HepG2 (cell line): ENCODE data around the gene OR9A4. TPM values are rescaled to one million over a fixed set of nuclear protein-coding genes. Genes with fewer than 3 reads are reported as not detected.

Source experiments
- ATAC-seq: fragments of 200-7000 bp; cut with Tn5 transposase; 3 replicates; pipeline ENCODE4 v1.9.1; 2020; ENCODE audit warnings: mild to moderate bottlenecking, moderate library complexity
- BruUV-seq: library from RNA; stranded (reverse); fragments of 400-500 nt; replicated peaks from 2 replicates; lab custom pipeline; 2021; lab: Mats Ljungman, UMichigan
- CTCF ChIA-PET: fragments of 300-600 bp; formaldehyde crosslinking; extraction: SDS; loops from one replicate; lab custom pipeline; 2021; ENCODE audit warnings: low total read pairs, inconsistent platforms, low intra/inter-chr PET ratio; lab: Yijun Ruan, JAX
- POLR2A ChIA-PET: fragments of 350-600 bp; sonication (Branson Sonifier 250); formaldehyde crosslinking; loops from one replicate; lab custom pipeline; 2020; ENCODE audit warnings: antibody characterized with exemption, inconsistent platforms; lab: Yijun Ruan, JAX
- DNase-seq: peaks from one replicate; pipeline ENCODE4 v3.0.0-alpha.2; 2015; ENCODE audit warnings: low spot score
- FAIRE-seq: peaks from 3 replicates; lab custom pipeline; 2011; peaks lifted over from hg19 to GRCh38; lab: Jason Lieb, UNC
- H2AFZ ChIP-seq: one replicate; pipeline ENCODE4 v1.6.1; 2011; ENCODE audit warnings: low read length, inconsistent platforms
- H3K27ac ChIP-seq: fragments of 300-600 bp; 3 replicates; pipeline ENCODE4 v1.8.0; 2011; ENCODE audit warnings: mixed run types, mild to moderate bottlenecking, mixed read lengths, low read length, inconsistent platforms; ENCODE audit not compliant: insufficient read depth; ENCODE audit errors: extremely low read length
- H3K27me3 ChIP-seq, 2 experiments: fragments of 200-600 bp in 1 of 2; 2 replicates in 1 of 2; 3 replicates in 1 of 2; pipeline versions ENCODE4 v1.6.0 to v1.8.0; 2011; ENCODE audit warnings: low read length in 2 of 2, mild to moderate bottlenecking in 2 of 2, moderate library complexity in 2 of 2, inconsistent platforms in 1 of 2; ENCODE audit not compliant: insufficient read depth in 2 of 2, control insufficient read depth in 1 of 2
- H3K36me3 ChIP-seq, 2 experiments: fragments of 200-600 bp in 1 of 2; replicated peaks in 1 of 2; 2 replicates in 1 of 2; 3 replicates in 1 of 2; pipeline versions ENCODE4 v1.5.1 to v1.8.0; 2011; ENCODE audit warnings: low read length in 2 of 2, inconsistent platforms in 1 of 2; ENCODE audit not compliant: insufficient read depth in 2 of 2, control insufficient read depth in 1 of 2
- H3K4me1 ChIP-seq: 2 replicates; pipeline ENCODE4 v1.5.1; 2012; ENCODE audit warnings: low read length, inconsistent platforms; ENCODE audit not compliant: insufficient read depth
- H3K4me2 ChIP-seq: 2 replicates; pipeline ENCODE4 v1.6.0; 2011; ENCODE audit warnings: low read depth, low read length, inconsistent platforms
- H3K4me3 ChIP-seq, 3 experiments: fragments of 200-600 bp in 1 of 3; sonication (generic), shearing (Covaris generic) in 1 of 3; replicated peaks in 1 of 3; 2 replicates each; pipeline ENCODE4 v1.5.1; 2011 to 2016; ENCODE audit warnings: low read length in 3 of 3, inconsistent platforms in 2 of 3, low read depth in 2 of 3, mild to moderate bottlenecking in 2 of 3, control low read depth in 1 of 3, mixed read lengths in 1 of 3; ENCODE audit not compliant: insufficient read depth in 1 of 3
- H3K79me2 ChIP-seq: one replicate; pipeline ENCODE4 v1.6.1; 2011; ENCODE audit warnings: low read length, inconsistent platforms; ENCODE audit not compliant: insufficient read depth
- H3K9ac ChIP-seq: 2 replicates; pipeline ENCODE4 v1.6.0; 2011; ENCODE audit warnings: mild to moderate bottlenecking, low read depth, low read length, inconsistent platforms; ENCODE audit not compliant: insufficient read depth
- H3K9me3 ChIP-seq: 2 replicates; pipeline ENCODE4 v1.5.1; 2012; ENCODE audit warnings: mild to moderate bottlenecking, low read length
- H4K20me1 ChIP-seq: 2 replicates; pipeline ENCODE4 v1.6.0; 2011; ENCODE audit warnings: inconsistent platforms, mild to moderate bottlenecking, low read length, moderate library complexity; ENCODE audit not compliant: insufficient read depth
- CBX5 ChIP-seq: sonication (generic); formaldehyde crosslinking; IDR thresholded peaks from 2 replicates; pipeline ENCODE4 v1.4.0; 2020; ENCODE audit warnings: missing genetic modification reagents, borderline replicate concordance
- FLYWCH1 ChIP-seq: sonication (generic); formaldehyde crosslinking; IDR thresholded peaks from 2 replicates; pipeline ENCODE4 v1.8.1; 2023; ENCODE audit warnings: mild to moderate bottlenecking, missing genetic modification reagents
- FOSL1 ChIP-seq: sonication (generic); formaldehyde crosslinking; IDR thresholded peaks from 2 replicates; pipeline ENCODE4 v1.9.0; 2021; ENCODE audit warnings: missing genetic modification reagents, borderline replicate concordance
- GMEB1 ChIP-seq: sonication (generic); formaldehyde crosslinking; IDR thresholded peaks from 2 replicates; pipeline ENCODE4 v1.5.1; 2020; ENCODE audit warnings: missing genetic modification reagents, mild to moderate bottlenecking, borderline replicate concordance
- LBX2 ChIP-seq: sonication (generic); formaldehyde crosslinking; IDR thresholded peaks from 2 replicates; pipeline ENCODE4 v1.5.0; 2020; ENCODE audit warnings: missing genetic modification reagents, mild to moderate bottlenecking, borderline replicate concordance
- PAX8 ChIP-seq: sonication (generic); formaldehyde crosslinking; IDR thresholded peaks from 2 replicates; pipeline ENCODE4 v1.8.0; 2022; ENCODE audit warnings: mild to moderate bottlenecking, missing genetic modification reagents, borderline replicate concordance
- SMAD3 ChIP-seq: sonication (generic); formaldehyde crosslinking; IDR thresholded peaks from 2 replicates; pipeline ENCODE4 v1.4.0; 2020; ENCODE audit warnings: missing genetic modification reagents
- SOX5 ChIP-seq: IDR thresholded peaks from 2 replicates; pipeline ENCODE4 v1.6.1; 2016; ENCODE audit warnings: borderline replicate concordance
- SP2 ChIP-seq: sonication (generic); formaldehyde crosslinking; IDR thresholded peaks from 2 replicates; pipeline ENCODE4 v1.5.1; 2020; ENCODE audit warnings: mild to moderate bottlenecking, missing genetic modification reagents
- UBTF ChIP-seq: sonication (generic); formaldehyde crosslinking; IDR thresholded peaks from 2 replicates; pipeline ENCODE4 v1.4.0; 2020; ENCODE audit warnings: mild to moderate bottlenecking, missing genetic modification reagents
- ZBTB20 ChIP-seq: sonication (generic); formaldehyde crosslinking; IDR thresholded peaks from 2 replicates; pipeline ENCODE4 v1.8.1; 2023; ENCODE audit warnings: missing genetic modification reagents, low read depth, mild to moderate bottlenecking, borderline replicate concordance
- ZBTB42 ChIP-seq: sonication (generic); formaldehyde crosslinking; IDR thresholded peaks from 2 replicates; pipeline ENCODE4 v1.5.0; 2020; ENCODE audit warnings: mild to moderate bottlenecking, missing genetic modification reagents
- ZFP82 ChIP-seq: sonication (generic); formaldehyde crosslinking; IDR thresholded peaks from 2 replicates; pipeline ENCODE4 v1.5.1; 2020; ENCODE audit warnings: mild to moderate bottlenecking, missing genetic modification reagents, borderline replicate concordance
- ZNF12 ChIP-seq: sonication (generic); formaldehyde crosslinking; IDR thresholded peaks from 2 replicates; pipeline ENCODE4 v1.5.0; 2020; ENCODE audit warnings: missing genetic modification reagents
- ZNF121 ChIP-seq: sonication (generic); formaldehyde crosslinking; IDR thresholded peaks from 2 replicates; pipeline ENCODE4 v1.5.0; 2020; ENCODE audit warnings: mild to moderate bottlenecking, missing genetic modification reagents
- ZNF282 ChIP-seq: fragments of 450-650 bp; IDR thresholded peaks from 2 replicates; pipeline ENCODE4 v1.6.1; 2018; ENCODE audit not compliant: partially characterized antibody
- ZNF558 ChIP-seq: sonication (generic); formaldehyde crosslinking; IDR thresholded peaks from 2 replicates; pipeline ENCODE4 v1.9.0; 2022; ENCODE audit warnings: mild to moderate bottlenecking, missing genetic modification reagents, borderline replicate concordance
- WGBS: methylation state at CpG from one replicate; pipeline ENCODE4 v1.1.6; 2017; ENCODE audit warnings: low lambda C conversion rate; 5-methylcytosine and 5-hydroxymethylcytosine counted together
- in situ Hi-C: cut with HindIII; loops from 2 replicates; pipeline ENCODE4 v1.10.0; 2017; ENCODE audit warnings: low pct_unique_long_range_greater_than_20kb; ENCODE audit not compliant: extremely low pct_ligation_motif_present
- intact Hi-C: fragments of 100-400 bp; cut with micrococcal nuclease; formaldehyde crosslinking; loops from one replicate; pipeline ENCODE4 v1.10.0; 2022; ENCODE audit not compliant: unreplicated experiment
- polyA plus RNA-seq, 8 experiments: library from polyadenylated mRNA; depleted of rRNA in 3 of 8; stranded (reverse) in 7 of 8; unstranded in 1 of 8; fragments of >200 nt; fragmentation: Illumina TruSeq in 4 of 8; extraction: Trizol in 4 of 8; gene quantifications; 2 replicates each; pipeline versions ENCODE4 v1.2.1 to v1.2.3, GENCODE V29; 2011 to 2016; ENCODE audit warnings: low read depth in 4 of 8, missing spikeins in 1 of 8, mixed read lengths in 1 of 8; ENCODE audit not compliant: insufficient read depth in 1 of 8
- total RNA-seq, 5 experiments: library from RNA; depleted of rRNA; stranded (reverse); fragments of >200 nt; fragmentation: Illumina TruSeq; extraction: Trizol; gene quantifications; 2 replicates each; pipeline ENCODE4 v1.2.3, GENCODE V29; 2016; ENCODE audit warnings: low read depth in 1 of 5
- TF ChIP-seq, protein P1 (sequence below): IDR thresholded peaks from 2 replicates; pipeline ENCODE4 v1.6.1; 2016

OR9A4 gene
- total and polyA plus RNA-seq, 2 of the 13 experiments (the other 11 are each of a cell fraction or from before 2014, with no cell fraction given): not detected

DNA sequence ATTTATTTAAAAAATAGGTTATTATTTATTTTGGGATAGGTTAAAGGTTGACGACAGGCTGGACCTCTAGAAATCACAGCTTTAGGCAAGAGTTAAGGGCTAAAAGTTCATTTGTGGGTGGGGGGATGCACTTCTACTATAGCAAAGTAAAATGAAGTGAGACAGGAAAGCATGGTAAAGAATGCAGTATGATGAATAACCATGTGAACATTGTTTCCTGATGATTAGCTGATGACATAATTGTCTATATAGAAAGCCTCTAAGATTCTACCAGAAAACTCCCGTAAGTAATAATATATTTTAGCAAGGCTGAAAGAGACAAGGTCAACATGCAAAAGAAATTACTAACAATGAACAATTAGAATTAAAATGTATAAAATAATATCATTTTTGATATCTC is 49.2 kb upstream of the OR9A4 start (continued):
- TF ChIP-seq GMEB1 (CRISPR knock-in tag) (no peak), ZBTB20 (CRISPR knock-in tag) (no peak)

- Histone ChIP-seq H3K4me2 (no peak overlapping the region), H3K27ac (no peak overlapping the region), H2AFZ (no peak overlapping the region), H3K4me3 (no peak overlapping the region), H3K9me3 (no peaks in the 10 kb centered on the region), H3K27me3 (no peaks in the 10 kb centered on the region), H3K79me2 (no peaks in the 10 kb centered on the region), H4K20me1 (no peaks in the 10 kb centered on the region), H3K4me1 (no peaks in the 10 kb centered on the region), H3K9ac (no peak overlapping the region), H3K36me3 (no peaks in the 10 kb centered on the region)
- ATAC-seq (no peak), DNase-seq (no peak), FAIRE-seq (no peak)
- BruUV-seq: no TSS peak
- intact Hi-C loops: no loop called here
- in situ Hi-C loops: no loop called here
- 28% methylated on average over 3 of the region's 3 CpGs for WGBS
- POLR2A ChIA-PET: no interaction called here
- CTCF ChIA-PET: no interaction called here
- TF ChIP-seq SOX5 (CRISPR knock-in tag) (no peak), PAX8 (CRISPR knock-in tag) (no peak), ZNF12 (no peak), ZNF558 (CRISPR knock-in tag) (no peak), CBX5 (CRISPR knock-in tag) (no peak), LBX2 (CRISPR knock-in tag) (no peak), FOSL1 (no peak), ZNF282 (no peak), SMAD3 (CRISPR knock-in tag) (no peak), UBTF (CRISPR knock-in tag) (no peak), ZFP82 (CRISPR knock-in tag) (no peak), ZBTB42 (CRISPR knock-in tag) (no peak), SP2 (CRISPR knock-in tag) (no peak), ZNF121 (no peak), FLYWCH1 (no peak)
- TF ChIP-seq, protein P1, sequence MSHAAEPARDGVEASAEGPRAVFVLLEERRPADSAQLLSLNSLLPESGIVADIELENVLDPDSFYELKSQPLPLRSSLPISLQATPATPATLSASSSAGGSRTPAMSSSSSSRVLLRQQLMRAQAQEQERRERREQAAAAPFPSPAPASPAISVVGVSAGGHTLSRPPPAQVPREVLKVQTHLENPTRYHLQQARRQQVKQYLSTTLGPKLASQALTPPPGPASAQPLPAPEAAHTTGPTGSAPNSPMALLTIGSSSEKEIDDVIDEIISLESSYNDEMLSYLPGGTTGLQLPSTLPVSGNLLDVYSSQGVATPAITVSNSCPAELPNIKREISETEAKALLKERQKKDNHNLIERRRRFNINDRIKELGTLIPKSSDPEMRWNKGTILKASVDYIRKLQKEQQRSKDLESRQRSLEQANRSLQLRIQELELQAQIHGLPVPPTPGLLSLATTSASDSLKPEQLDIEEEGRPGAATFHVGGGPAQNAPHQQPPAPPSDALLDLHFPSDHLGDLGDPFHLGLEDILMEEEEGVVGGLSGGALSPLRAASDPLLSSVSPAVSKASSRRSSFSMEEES (CRISPR knock-in tag): no peak
Measured at GRCh38 chr7:141872931-141873330, 43.3 kb upstream of the OR9A4 start.
